ENCODE measurements around the gene SLC38A8. TPM values are rescaled to one million over a fixed set of nuclear protein-coding genes. Genes with fewer than 3 reads are reported as not detected.

Gene SLC38A8
- total RNA-seq, 6 donors from 2014 or later, result not detected

DNA sequence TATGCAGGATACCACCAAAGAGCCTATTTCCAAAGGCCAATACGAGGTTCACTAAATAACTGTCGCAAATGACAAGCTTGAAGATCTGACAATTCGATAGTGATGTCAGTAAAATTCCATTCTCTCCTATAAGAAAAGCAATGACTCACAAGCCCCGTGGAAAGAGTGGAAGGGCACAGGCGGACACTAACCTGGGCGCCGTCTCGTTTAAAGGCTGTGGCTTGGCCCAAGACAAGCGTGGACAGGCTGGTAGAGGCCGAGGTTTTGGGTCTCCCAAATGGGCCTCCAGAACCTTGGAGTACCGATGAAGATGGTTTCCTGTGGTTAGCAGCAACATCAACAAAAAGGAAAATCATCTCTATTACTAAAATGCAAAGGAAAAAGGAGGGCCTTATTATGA lies 16.5 kb upstream of the SLC38A8 start:
- DNase-seq, result no peak
- no peaks in the 10 kb centered on the region for H3K9me3 ChIP-seq
- WGBS, 2 donors, result 93 to 95% methylated on average over 11 of the region's 11 CpGs
- H3K27me3 ChIP-seq, result no peaks in the 10 kb centered on the region
- H3K27ac ChIP-seq, result no peak overlapping the region
- no peak for TF ChIP-seq POLR2A (IDR thresholded peaks at IDR 0.05)
- TF ChIP-seq POLR2AphosphoS5 (IDR thresholded peaks at IDR 0.05), result no peak
- TF ChIP-seq, protein P1, sequence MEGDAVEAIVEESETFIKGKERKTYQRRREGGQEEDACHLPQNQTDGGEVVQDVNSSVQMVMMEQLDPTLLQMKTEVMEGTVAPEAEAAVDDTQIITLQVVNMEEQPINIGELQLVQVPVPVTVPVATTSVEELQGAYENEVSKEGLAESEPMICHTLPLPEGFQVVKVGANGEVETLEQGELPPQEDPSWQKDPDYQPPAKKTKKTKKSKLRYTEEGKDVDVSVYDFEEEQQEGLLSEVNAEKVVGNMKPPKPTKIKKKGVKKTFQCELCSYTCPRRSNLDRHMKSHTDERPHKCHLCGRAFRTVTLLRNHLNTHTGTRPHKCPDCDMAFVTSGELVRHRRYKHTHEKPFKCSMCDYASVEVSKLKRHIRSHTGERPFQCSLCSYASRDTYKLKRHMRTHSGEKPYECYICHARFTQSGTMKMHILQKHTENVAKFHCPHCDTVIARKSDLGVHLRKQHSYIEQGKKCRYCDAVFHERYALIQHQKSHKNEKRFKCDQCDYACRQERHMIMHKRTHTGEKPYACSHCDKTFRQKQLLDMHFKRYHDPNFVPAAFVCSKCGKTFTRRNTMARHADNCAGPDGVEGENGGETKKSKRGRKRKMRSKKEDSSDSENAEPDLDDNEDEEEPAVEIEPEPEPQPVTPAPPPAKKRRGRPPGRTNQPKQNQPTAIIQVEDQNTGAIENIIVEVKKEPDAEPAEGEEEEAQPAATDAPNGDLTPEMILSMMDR (IDR thresholded peaks at IDR 0.05), result no peak
- no peak for TF ChIP-seq EP300 (IDR thresholded peaks at IDR 0.05)
- no peaks in the 10 kb centered on the region for H3K4me1 ChIP-seq
- no peak for ATAC-seq (ENCODE audit: low FRiP score in 2 of 2)
- H3K36me3 ChIP-seq, result peaks cover 55 to 100% (median 85%) of the 10 kb centered on the region in 4 donors
- H3K4me3 ChIP-seq, result no peak overlapping the region

DNA sequence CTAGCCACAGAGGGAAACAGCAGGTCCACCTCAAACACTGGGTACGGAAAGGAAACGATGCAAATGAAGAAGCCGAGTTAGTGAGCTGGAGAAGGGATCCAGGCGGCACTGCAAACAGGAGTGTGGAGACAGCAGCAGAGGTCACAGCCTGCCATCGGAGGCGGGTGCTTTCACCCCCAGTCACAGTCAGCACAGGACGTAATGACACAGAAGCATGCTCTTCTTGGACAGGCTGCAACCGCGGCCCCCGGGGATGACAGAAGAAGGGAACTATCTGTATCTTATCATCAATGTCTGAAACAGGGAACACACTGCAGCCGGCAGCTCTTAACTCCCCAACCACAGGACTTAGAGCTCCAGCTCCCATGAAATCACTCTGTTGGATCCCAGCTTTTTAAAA lies 16.1 kb upstream of the SLC38A8 start:
- WGBS, 2 donors, result 84 to 95% methylated on average over 11 of the region's 11 CpGs
- H3K27ac ChIP-seq, result no peak overlapping the region
- peaks cover 58 to 100% (median 88%) of the 10 kb centered on the region in 4 donors for H3K36me3 ChIP-seq
- no peaks in the 10 kb centered on the region for H3K9me3 ChIP-seq
- no peaks in the 10 kb centered on the region for H3K4me1 ChIP-seq
- H3K27me3 ChIP-seq, result no peaks in the 10 kb centered on the region
- DNase-seq (no peak), ATAC-seq (ENCODE audit: low FRiP score in 2 of 2) (no peak)
- no peak overlapping the region for H3K4me3 ChIP-seq
- TF ChIP-seq POLR2AphosphoS5 (IDR thresholded peaks at IDR 0.05) (no peak), EP300 (IDR thresholded peaks at IDR 0.05) (no peak), POLR2A (IDR thresholded peaks at IDR 0.05) (no peak)
- TF ChIP-seq, protein P1 (IDR thresholded peaks at IDR 0.05), result no peak

DNA sequence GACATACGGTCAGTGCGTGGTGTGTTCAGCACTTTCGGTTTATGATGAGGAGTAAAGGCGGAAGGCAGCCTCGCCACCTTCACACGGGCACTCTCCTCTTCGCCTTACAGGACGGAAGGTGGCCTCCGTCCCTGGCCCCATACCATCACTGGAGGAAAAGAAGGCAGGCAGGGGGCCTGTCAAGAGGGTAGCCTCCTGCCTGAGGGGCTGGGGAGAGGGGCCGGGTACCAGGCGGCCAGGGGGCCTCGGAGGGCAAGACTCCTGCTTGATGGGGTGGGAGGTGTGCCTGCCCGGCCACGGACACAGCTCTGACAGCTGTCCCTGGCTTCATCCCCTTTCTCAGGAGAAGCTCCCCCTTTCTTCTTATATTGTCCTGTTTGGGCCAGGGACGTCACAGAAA lies 15.6 kb upstream of the SLC38A8 start:
- WGBS, 2 donors, result 95% methylated on average over 15 of the region's 15 CpGs
- peaks cover 58 to 100% (median 92%) of the 10 kb centered on the region in 4 donors for H3K36me3 ChIP-seq
- H3K4me1 ChIP-seq, result no peaks in the 10 kb centered on the region
- no peaks in the 10 kb centered on the region for H3K9me3 ChIP-seq
- no peak overlapping the region for H3K27ac ChIP-seq
- ATAC-seq (ENCODE audit: low FRiP score in 2 of 2), result no peak
- H3K27me3 ChIP-seq, result no peaks in the 10 kb centered on the region
- DNase-seq, result no peak
- H3K4me3 ChIP-seq, result no peak overlapping the region
- TF ChIP-seq EP300 (IDR thresholded peaks at IDR 0.05), result no peak
- no peak for TF ChIP-seq POLR2A (IDR thresholded peaks at IDR 0.05)
- TF ChIP-seq, protein P1 (IDR thresholded peaks at IDR 0.05), result no peak
- TF ChIP-seq POLR2AphosphoS5 (IDR thresholded peaks at IDR 0.05), result no peak

DNA sequence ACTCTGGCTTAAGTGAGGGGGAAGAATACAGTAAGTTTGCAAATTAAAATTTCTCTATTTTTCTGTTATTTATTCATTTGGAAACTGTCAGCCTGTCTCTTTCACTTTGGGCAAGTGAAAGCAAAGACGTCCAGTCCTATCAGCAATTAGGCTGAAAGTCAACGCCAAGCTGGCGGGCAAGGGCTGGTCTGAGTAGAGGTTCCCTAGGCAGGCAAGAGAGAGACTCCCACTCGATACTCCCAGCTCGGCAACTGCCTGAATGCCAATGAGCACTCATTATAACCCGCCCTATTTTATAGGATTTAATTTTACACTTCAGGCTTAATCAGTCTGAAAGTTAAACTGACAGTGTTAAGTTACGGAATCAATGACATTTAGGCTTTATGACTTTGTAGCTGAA lies 14.3 kb upstream of the SLC38A8 start:
- WGBS, 2 donors, result 92 to 96% methylated on average over 7 of the region's 7 CpGs

More for the DNA sequence above, 14.3 kb upstream of the SLC38A8 start:
- Histone ChIP-seq H3K4me3 (no peak overlapping the region), H3K9me3 (no peaks in the 10 kb centered on the region), H3K36me3 (peaks cover 63 to 100% (median 87%) of the 10 kb centered on the region in 4 donors), H3K27me3 (no peaks in the 10 kb centered on the region), H3K27ac (no peak overlapping the region), H3K4me1 (no peaks in the 10 kb centered on the region)
- DNase-seq (no peak), ATAC-seq (ENCODE audit: low FRiP score in 2 of 2) (no peak)
- TF ChIP-seq POLR2A (IDR thresholded peaks at IDR 0.05), result no peak
- TF ChIP-seq, protein P1 (IDR thresholded peaks at IDR 0.05), result no peak
- no peak for TF ChIP-seq EP300 (IDR thresholded peaks at IDR 0.05)
- TF ChIP-seq POLR2AphosphoS5 (IDR thresholded peaks at IDR 0.05), result no peak
